Skin of body (tissue), 2 donors: ENCODE data around the gene C5orf47. TPM values are rescaled to one million over a fixed set of nuclear protein-coding genes. Genes with fewer than 3 reads are reported as not detected.

Experiments
- DNase-seq: peaks from one replicate; lab custom pipeline; 2025; lab: John Stamatoyannopoulos, UW
- total RNA-seq: library from RNA; depleted of rRNA; stranded (reverse); fragments of >200 nt; gene quantifications from one replicate; pipeline ENCODE4 v1.2.3, GENCODE V29; 2014

C5orf47 gene
- not detected for total RNA-seq

- DNase-seq: no peak
Observed at GRCh38 chr5:173988554-173989431, at the start of gene C5orf47. Gene C5orf47, plus strand, starts transcription at chr5:173989170. Its CDS starts 94 bp downstream, at chr5:173989264.

DNA sequence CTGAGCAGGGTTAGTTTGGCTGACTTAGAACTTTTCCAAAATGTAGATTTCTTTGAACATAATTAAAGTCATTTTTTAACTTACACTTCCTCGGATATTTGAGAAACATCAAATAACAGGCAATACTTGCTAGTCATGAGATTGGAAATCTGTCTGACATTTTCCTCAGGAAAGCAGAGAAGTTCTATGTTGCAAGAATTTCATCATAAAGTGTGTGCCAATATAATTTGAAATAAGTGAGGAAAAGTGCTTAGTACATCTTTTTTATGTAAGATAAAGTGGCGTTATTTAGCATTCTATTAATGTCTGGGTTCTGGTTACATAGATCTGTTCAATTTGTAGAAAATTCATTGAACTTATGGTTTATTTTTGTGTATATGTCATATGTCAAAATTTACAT is 48.7 kb upstream of the C5orf47 start:
- DNase-seq: no peak

DNA sequence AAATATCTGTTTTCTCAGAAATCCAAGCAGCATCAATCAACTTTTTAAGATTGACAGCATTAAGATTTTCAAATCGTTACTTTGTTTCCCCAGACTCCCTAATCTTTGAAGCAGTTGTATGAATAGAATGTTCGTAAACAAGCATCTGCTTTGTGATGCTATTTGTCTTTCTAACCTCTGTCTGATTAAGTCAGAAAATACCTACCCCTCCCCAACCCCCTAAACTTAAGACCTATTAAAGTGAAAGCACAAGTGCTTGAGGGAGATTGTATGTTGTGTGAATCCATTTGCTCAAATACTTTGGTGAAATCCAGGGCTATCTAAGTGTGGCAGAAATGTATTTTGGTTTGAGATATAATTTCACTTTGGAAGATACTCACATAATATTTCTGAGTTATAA is 47.9 kb upstream of the C5orf47 start:
- no peak for DNase-seq

GRCh38 chr5:173941758-173942401 is 47.1 kb upstream of the C5orf47 start:
- no peak for DNase-seq

- no peak for DNase-seq
Observed at GRCh38 chr5:173944511-173944910, 44.5 kb upstream of the C5orf47 start.

- DNase-seq: no peak
Observed at GRCh38 chr5:173945160-173945559, 43.8 kb upstream of the C5orf47 start.

GRCh38 chr5:173946323-173946722 is 42.6 kb upstream of the C5orf47 start:
- no peak for DNase-seq

- no peak for DNase-seq
Observed at GRCh38 chr5:173950829-173951228, 38.1 kb upstream of the C5orf47 start.

DNA sequence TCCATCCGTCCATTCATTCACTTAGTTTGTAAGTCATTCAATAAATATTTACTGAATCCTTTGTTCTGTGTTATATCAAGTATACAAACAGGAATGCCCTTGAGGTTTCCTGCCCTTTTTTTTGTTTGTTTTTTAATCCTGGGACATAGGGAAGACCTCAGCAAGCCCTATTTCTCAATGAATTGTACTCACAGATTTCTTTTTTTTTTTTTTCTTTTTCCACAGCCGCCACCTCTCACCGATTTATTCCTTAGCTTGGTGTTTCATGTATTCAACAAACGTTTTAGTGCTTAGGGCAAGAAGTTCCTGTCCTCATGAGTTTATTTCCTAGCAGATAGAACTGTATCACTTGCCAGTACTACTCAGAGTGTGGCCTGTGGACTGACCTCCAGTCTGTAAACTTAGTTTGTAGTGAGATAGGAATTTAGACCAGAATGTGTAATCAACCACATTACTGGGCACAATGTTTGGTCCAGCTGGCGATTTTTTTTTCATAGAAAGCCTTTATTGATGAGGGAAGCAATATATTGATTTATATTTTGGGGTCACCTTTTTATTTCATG is 35.4 kb upstream of the C5orf47 start:
- no peak for DNase-seq

DNA sequence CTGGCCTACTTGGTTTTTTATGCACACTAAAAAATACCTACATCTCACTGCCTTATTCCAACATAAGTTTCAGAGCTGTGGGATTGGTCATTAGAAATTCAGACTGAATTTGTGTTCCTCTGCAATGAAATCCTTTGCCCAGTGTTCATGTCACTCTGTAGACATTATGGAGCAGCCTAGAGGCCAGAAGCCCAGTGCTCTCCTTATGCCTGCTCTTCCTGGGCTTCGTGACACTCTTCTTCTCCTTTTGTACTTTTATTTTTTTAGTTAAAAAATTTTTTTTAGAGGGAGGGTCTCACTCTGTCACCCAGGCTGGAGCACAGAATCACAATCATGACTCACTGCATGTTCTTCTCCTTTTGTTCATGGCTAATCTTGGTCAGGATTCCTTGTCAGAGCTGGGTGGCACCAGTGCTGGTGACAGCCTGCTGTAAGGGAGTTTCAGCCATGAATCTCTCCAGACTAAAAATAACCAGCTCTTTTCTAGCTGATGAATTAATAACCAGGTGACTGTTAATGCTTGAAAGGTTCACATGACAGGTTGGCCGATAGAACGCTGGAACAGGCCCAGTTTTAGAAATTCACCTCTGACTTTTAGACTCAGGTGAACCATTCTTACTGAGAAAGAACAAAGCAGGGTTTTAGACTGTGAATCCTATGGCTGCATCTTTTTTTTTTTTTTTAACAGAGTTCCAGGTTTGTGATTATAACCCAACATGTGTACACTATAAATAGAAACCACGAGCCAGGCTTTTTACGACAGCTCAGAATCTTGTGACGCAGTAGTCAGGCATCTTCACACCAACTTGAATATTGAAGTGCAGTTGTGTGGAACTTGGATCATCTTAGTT is 34.1 kb upstream of the C5orf47 start:
- DNase-seq: no peak

DNA sequence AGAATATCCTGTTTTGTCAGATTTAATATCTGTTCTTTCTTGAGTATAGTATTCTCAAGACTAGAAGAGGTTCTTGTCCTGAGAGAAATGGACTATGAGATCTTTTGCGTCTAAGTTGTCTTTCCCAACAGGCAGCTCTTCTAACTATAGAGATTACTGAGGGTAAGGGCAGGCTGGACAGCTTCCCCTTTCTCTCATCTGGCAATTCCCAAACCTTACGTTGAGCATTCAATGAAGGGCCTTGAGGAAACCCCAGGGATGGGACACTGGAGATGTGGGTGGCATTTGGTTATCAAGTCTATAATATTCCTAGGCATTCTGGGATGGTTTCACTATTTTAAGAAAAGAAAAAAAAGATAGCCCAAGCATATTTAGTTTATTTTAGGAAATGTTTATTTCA is 28.0 kb upstream of the C5orf47 start:
- DNase-seq: no peak

DNA sequence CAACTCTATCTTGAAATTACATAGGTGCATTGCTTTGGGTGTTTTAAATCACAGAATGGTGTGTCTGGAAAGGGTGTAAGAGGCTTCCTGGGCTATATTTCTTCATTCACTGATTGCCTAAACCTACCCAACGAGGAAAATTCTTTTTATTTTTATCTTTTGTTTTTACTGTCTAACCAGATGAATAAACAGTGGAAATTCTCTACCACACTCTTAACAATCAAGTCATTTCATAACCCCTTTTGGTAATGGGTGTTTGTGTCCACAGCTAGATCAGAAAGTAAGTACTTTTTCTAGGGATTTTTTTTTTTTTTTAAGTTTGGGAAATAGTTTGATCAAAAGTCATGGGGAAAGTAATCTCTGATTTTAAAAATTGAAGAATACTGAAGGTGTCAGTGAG is 27.6 kb upstream of the C5orf47 start:
- DNase-seq: no peak

- no peak for DNase-seq
Observed at GRCh38 chr5:173962436-173962972, 26.5 kb upstream of the C5orf47 start.

- DNase-seq: no peak
Observed at GRCh38 chr5:173963182-173963838, 25.7 kb upstream of the C5orf47 start.

DNA sequence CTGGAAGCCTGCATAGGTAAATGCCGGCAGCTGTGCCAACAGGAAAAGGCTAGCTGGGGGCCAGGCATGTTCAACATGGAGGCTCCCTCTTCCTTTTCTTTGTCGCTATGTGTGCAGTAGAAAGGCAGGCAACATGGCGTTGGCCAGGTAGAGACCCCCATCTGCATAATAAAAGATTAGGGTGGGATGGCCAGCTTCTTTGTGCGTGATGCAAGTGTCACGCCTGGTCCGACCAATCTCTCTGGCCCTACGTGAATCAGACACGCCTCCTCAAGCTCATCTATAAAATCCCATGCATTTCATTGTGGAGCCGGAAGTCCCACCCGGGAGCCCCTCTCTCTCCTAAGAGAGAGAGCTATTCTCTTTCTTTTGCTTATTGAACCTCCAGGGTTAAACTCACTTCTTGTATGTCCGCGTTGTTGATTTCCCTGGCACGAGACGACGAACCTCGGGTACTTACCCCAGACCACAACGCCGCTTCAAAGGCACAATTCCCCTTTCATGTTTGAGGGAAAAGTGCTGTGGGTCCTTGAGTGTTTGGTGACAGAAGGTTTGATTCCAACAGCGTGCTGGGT is 25.0 kb upstream of the C5orf47 start:
- no peak for DNase-seq

DNA sequence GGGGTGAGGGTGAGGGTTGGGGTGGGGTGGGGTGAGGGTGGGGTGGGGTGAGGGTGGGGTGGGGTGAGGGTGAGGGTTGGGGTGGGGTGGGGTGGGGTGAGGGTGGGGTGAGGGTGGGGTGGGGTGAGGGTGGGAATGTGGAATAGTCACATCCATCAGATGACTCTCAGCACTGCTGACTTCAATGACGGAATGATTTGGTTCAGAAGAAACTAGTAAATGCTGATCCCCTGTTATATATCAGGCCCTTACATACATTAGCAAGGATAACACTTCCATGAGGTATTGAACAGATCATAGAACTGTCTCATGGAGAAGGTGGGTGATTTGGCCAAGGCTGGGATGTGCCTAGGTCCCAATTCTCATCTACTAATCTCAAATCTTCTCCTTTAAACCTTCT is 24.5 kb upstream of the C5orf47 start:
- DNase-seq: no peak

DNA sequence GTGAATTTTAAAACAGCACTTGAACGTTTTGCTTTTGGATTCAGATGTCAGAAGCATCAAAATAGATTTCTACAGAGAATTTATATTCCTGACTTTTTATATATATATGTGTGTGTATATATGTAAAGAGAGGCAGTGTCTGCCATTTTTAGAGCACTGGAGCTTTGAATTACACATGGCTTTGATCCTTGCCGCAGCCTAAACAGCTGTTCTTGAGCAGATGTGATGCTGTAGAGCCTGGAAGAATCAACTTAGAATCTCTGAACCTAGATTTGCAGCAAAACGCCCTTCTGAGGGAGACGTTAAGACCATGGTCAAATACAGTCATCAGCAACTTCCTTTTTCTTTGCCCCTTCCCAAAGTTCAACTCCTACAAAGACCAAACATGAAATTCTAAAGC is 21.7 kb upstream of the C5orf47 start:
- no peak for DNase-seq

DNA sequence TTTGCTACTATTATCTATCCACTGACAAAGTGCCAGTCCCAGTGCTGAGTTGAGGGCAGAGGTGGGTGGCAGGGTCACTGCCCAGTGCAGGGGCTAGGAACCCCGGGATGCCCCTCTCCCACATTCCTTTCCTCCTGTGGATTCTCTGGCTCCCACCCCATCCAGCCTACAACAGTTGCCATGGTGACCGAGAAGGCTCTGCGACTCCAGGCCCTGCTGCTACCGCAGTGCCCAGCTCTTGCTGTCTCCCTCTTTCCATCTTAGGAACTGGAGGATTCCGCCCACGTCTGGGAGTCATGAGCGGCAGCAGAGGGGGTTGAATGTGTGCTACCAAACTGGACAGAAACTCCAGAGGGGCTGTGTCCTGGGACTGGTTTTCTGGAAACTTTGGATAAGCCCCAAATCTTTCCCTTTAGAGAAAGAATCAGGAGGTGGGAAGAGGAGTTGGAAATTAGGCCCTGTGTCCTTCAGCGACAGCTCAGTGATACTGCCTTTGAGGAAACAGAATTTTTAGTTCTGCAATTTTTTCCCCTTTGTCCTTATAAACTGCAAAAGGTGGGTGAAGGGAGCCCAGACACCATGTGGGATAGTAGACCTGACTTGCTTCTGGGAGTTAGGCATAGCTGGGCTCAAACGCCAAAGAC is 20.7 kb upstream of the C5orf47 start:
- DNase-seq: no peak

DNA sequence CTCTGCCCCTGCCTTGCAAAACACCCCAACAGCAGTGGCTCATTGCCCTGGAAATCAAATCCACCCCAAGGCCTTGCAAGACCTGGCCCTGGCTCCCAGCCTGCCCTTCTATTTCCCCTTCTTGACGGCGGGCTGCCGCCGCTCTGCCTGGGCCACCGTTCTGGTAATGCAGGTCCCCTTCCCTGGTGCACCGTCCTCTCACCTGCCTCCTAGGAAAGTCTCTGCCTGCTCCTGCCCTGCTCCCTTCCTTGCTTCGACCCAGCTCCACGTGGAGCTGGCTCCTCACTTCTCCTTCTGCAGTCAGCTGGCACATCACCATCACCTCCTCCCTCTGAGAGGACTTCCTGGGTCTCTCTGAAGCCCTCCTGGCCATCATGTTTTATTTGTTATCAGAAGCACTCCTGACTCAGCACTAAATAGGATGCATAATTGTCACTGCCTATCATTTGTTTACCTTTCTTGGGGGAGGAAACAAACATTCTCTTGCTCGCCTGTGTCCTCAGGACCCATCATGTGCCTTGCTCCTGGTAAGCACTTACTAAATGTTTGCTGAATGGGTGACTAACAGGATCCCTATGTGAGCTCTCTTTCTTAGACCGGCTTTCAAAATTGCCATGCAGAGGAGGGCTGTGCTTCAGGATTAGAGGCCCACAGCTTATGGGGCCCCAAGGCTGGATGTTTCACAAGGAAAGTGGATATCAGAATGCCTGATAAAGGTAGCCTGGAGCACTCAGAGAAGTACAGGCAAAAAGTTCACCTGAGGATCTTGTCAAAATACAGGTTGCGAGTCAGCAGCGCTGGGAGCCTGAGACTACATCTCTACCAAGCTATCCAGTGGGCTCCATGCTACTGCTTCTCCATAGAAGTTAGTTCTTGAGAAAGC is 19.6 kb upstream of the C5orf47 start:
- no peak for DNase-seq
